ENCODE measurements around the gene HOXD8. TPM values are rescaled to one million over a fixed set of nuclear protein-coding genes. Genes with fewer than 3 reads are reported as not detected.

The HOXD8 gene
- total and polyA plus RNA-seq, 10 of the 15 experiments (the other 5 are each of a cell fraction or from before 2014, with no cell fraction given) = not detected

GRCh38 chr2:176138526-176138922, 9.0 kb downstream of the HOXD8 start:
- Histone ChIP-seq H3K79me2 (ENCODE audit: control insufficient read depth, insufficient read depth, low read length) (no peaks in the 10 kb centered on the region), H3K4me1 (ENCODE audit: control insufficient read depth, insufficient read depth, low read length) (no peaks in the 10 kb centered on the region), H3K27ac (ENCODE audit: control insufficient read depth, insufficient read depth) (no peak overlapping the region), H3K4me2 (ENCODE audit: control insufficient read depth, insufficient read depth) (no peak overlapping the region), H3K4me3 (no peak overlapping the region), H3K27me3 (replicated peaks in 1 of 2; ENCODE audit: control insufficient read depth in 2 of 2, insufficient read depth in 2 of 2, low read length in 1 of 2) (peaks cover 2 to 11% of the 10 kb centered on the region in 2 experiments), H3K9me3 (replicated peaks; ENCODE audit: control insufficient read depth, insufficient read depth, low read length) (no peaks in the 10 kb centered on the region; the same call in 2 of the 3 replicates), H4K20me1 (ENCODE audit: control insufficient read depth, insufficient read depth) (no peaks in the 10 kb centered on the region), H3K9ac (ENCODE audit: control insufficient read depth, insufficient read depth, low read length) (no peak overlapping the region), H3K36me3 (ENCODE audit: control insufficient read depth in 2 of 2, insufficient read depth in 2 of 2, low read length in 1 of 2) (no peaks in the 10 kb centered on the region), H2AFZ (ENCODE audit: control insufficient read depth, low read depth, low read length) (no peak overlapping the region)
- SMC1A ChIA-PET (ENCODE audit: uncharacterized antibody, unreplicated experiment) = interaction anchor here (3.3 to 5.3 kb wide), 2 partner anchors 316 to 415 kb away, joined by 47 to 58 read pairs; no protein-coding TSS in a partner anchor
- no peak for DNase-seq (ENCODE audit: low read depth, low spot score)
- RAD21 ChIA-PET (ENCODE audit: unreplicated experiment) = interaction anchor here (1.0 to 3.7 kb wide), 3 partner anchors 316 to 498 kb away, joined by 4 to 76 read pairs (median 11); no protein-coding TSS in a partner anchor
- no TSS peak for BruUV-seq (replicated peaks)
- TF ChIP-seq SRF (IDR thresholded peaks at IDR 0.05; ENCODE audit: low read depth in 2 of 2, low read length in 2 of 2) (no peak), RB1 (IDR thresholded peaks at IDR 0.05; ENCODE audit: borderline replicate concordance) (no peak), FOXK2 (IDR thresholded peaks at IDR 0.05) (no peak), ZZZ3 (IDR thresholded peaks at IDR 0.05; ENCODE audit: control insufficient read depth, insufficient read length, low read depth) (no peak), CHD2 (IDR thresholded peaks at IDR 0.05; ENCODE audit: borderline replicate concordance, low read depth, low read length) (no peak), BRCA1 (IDR thresholded peaks at IDR 0.05; ENCODE audit: low read depth, low read length) (no peak), USF2 (IDR thresholded peaks at IDR 0.05; ENCODE audit: borderline replicate concordance, low read depth, low read length) (no peak), SUZ12 (IDR thresholded peaks at IDR 0.05; ENCODE audit: unreplicated experiment) (no peak), BMI1 (IDR thresholded peaks at IDR 0.05; ENCODE audit: borderline replicate concordance) (no peak), KDM1A (IDR thresholded peaks at IDR 0.05; ENCODE audit: borderline replicate concordance) (no peak), SIN3A (IDR thresholded peaks at IDR 0.05; ENCODE audit: low read depth, low read length) (no peak), IKZF2 (IDR thresholded peaks at IDR 0.05) (no peak), HDGF (IDR thresholded peaks at IDR 0.05) (no peak), E2F4 (IDR thresholded peaks at IDR 0.05; ENCODE audit: low read depth, low read length) (no peak), SKIL (IDR thresholded peaks at IDR 0.05; ENCODE audit: low read depth, poor library complexity, severe bottlenecking) (no peak), ETV6 (conservative IDR thresholded peaks at IDR 0.05 in 1 of 2, IDR thresholded peaks at IDR 0.05 in 1 of 2; ENCODE audit: borderline replicate concordance in 1 of 2, low read depth in 1 of 2) (no peak), MYC (IDR thresholded peaks at IDR 0.05; ENCODE audit: insufficient read depth, insufficient read length, insufficient replicate concordance, low read length, severe bottlenecking) (no peak)
- in situ Hi-C loops (cut with MboI) = loop anchor here (25.0 kb wide), 1 partner anchor 1199 kb away; no protein-coding TSS in a partner anchor
- WGBS (ENCODE audit: insufficient coverage, insufficient replicate concordance, low lambda C conversion rate, missing lambda C conversion rate) = 25% methylated on average over 14 of the region's 14 CpGs
- FAIRE-seq = no peak
- POLR2A ChIA-PET = no interaction called here
- CTCF ChIA-PET = interaction anchor here (0.7 to 8.6 kb wide), 7 partner anchors 11 to 1010 kb away, joined by 3 to 157 read pairs (median 35); no protein-coding TSS in a partner anchor
- ATAC-seq = no peak
- intact Hi-C loops (cut with micrococcal nuclease; ENCODE audit: unreplicated experiment) = no loop called here
